NCI-H524 treated with DMSO at 0.1 percent for 48 hours (cell line): ENCODE measurements around the gene SMCHD1.
"Not testable (repeated sequence)": the region's sequence is repeated elsewhere in the genome, so short reads cannot be mapped to it uniquely, and the experiment has no call there.

Experiments
- DNase-seq: peaks from one replicate; lab custom pipeline; 2025; lab: John Stamatoyannopoulos, UW

The SMCHD1 gene

GRCh38 chr18:2818281-2818680 is 162.8 kb downstream of the SMCHD1 start:
- DNase-seq, result no peak

- no peak for DNase-seq
These were observed 166.2 kb downstream of the SMCHD1 start for GRCh38 chr18:2821695-2822094.

DNA sequence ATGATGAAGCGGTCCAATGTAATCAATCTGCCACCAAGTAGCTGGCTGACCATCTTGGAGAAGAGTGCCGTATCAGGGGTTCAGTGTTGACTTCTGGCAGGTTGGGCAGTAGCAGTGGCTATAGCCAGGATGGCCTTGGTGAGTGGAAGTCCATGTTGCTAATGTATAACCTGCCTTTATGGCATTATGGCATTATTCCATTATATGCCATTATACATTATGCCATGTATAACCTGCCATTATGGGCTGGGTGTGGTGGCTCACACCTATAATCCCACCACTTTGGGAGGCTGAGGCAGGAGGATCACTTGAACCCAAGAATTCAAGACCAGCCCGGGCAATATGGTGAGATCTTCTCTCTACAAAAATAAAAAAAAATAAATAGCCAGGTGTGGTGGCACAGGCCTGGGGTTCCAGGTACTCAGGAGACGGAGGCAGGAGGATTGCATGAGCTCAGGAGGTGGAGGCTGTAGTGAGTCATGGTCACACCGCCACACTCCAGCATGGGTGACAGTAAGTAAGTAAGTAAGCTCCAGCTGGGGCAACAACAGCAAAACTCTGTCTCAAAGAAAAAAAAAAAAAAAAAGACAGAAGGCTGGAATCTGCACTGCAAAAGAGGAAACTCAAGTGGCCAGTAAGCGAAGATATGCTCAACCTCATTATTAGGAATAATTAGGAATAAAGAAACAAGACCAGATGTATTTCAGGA is 166.8 kb downstream of the SMCHD1 start:
- no peak for DNase-seq

DNA sequence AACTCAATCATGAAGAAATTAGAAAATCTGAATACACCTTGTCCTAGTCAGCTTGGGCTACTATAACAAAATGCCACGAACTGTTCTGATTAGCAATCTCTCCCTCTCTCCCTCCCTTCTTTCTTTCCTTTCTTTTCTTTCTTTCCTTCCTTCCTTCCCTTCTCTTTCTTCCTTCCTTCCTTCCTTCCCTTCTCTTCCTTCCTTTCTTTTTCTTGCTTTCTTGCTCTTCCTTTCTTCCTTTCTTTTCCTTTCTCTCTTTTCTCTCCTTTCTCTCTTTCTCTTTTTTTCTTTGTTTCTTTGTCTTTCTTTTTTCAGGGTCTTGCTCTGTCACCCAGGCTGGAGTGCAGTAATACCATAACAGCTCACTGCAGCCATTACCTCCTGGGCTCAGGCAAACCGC is 167.7 kb downstream of the SMCHD1 start:
- no peak for DNase-seq

GRCh38 chr18:2823966-2824365 is 168.4 kb downstream of the SMCHD1 start:
- DNase-seq, result no peak

DNA sequence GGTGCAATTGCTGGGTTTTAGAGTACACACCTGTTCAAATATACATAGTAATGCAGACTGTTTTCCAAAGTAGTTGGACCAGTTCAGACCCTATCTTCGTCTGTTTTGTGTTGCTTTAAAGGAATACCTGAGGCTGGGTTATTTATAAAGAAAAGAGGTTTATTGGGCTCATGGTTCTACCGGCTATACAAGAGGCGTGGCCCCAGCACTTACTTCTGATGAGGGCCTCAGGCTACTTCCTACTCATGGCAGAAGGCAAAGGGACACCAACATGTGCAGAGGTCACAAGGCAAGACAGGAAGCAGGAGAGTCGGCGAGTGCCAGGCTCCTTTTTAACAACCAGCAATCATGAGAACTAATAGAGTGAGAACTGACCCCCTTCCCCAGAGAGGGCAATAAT is 169.3 kb downstream of the SMCHD1 start:
- no peak for DNase-seq

GRCh38 chr18:2825613-2826175 is 170.2 kb downstream of the SMCHD1 start:
- DNase-seq, result no peak

DNA sequence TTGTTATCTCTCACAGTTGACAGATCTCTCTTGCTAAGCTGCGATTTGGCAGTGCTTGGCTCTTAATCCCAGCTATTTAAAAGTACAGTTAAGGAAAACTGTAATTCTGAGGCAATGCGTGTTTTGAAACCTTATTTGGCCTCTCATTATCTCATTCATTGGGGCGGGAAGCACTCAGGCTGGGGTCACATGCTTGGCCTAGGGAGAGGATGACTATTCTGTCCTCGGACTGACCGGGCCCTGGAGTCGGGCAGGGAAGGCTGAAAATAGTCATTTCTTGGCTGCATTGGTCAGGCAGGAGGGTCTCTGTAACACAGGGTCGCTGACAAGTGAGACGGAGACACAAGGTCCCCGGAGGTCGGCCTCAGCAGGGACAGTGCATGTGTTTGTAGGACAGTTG is 171.1 kb downstream of the SMCHD1 start:
- DNase-seq, result no peak

GRCh38 chr18:2827061-2827460 is 171.5 kb downstream of the SMCHD1 start:
- DNase-seq, result no peak

- not testable (repeated sequence) for DNase-seq
These were observed 180.6 kb downstream of the SMCHD1 start for GRCh38 chr18:2836118-2836517.

DNA sequence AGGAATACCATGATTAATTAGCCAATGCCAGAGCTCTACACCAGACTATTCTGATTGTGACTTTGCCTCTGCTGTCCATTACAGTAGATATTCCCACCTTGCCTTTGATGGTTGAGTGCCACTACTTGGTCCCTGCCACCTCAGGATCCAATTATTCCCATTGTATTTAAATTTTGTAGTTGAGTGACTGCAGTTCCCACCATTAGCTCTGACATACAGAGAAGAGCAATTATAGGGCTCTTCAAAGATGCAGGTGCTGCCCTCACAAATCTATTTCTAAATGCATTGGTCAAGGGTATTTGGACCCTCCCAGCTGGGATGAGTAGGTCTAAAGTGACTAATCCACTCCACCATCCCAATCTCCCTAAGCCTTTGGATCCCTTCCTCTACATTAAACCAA is 181.8 kb downstream of the SMCHD1 start:
- DNase-seq, result not testable (repeated sequence)

DNA sequence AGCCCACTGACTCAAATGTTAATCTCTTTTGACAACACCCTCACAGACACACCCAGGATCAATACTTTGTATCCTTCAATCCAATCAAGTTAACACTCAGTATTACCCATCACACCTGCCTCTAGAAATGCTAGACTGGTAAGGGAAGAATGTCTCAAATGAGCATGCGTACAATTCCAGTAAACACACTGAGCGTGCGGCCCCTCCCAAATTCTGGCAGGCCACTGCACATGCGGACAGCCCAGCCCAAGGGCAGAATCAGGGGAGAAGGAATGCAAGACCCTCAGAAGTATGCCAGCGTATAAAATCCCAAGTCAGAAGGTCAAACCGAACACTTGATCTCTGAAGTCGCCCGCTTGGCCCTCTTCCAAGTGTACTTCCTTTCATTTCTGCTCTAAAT is 183.7 kb downstream of the SMCHD1 start:
- DNase-seq, result no peak

DNA sequence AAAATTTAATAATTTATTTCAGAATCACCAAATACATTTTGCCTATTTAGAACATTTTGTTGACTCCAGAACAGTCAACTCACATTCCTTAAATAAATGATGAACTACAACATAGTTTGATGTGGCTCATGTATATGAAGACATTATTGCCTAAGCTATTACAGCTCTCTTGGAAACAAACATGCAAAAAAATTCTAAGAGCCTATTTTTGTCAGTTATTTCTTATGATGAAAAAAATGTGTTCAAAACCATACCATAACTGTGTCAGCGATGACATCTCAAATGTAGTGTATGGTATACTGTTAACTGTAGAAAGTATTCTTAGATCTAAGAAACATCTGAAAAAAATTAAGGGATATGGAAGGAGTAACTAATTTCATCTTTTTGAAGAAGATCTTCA is 185.0 kb downstream of the SMCHD1 start:
- DNase-seq, result no peak

DNA sequence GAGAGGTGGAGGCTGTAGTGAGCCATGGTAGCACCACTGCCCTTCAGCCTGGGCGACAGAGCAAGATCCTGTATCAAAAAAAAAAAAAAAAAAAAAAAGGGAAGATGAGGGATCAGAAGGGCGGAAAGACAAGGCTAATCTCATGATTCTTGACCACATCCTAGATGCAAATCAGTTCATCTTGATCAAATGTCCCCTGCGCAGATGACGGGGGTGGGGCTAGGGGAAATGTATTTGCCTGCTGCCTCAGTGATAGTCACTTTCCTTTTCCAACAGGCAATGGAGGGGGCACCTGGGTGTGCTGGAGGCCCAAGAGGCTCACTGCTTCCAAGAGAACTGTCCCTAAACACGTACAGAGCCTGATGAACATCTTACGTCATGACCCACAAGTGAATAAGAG is 187.6 kb downstream of the SMCHD1 start:
- DNase-seq, result no peak

- no peak for DNase-seq
These were observed 189.6 kb downstream of the SMCHD1 start for GRCh38 chr18:2845172-2845571.

- DNase-seq, result no peak
These were observed 191.2 kb downstream of the SMCHD1 start, which contains the start of gene EMILIN2 for GRCh38 chr18:2846636-2847316. Gene EMILIN2 (plus strand): TSS chr18:2847006. CDS start chr18:2847189, 183 bp downstream.

DNA sequence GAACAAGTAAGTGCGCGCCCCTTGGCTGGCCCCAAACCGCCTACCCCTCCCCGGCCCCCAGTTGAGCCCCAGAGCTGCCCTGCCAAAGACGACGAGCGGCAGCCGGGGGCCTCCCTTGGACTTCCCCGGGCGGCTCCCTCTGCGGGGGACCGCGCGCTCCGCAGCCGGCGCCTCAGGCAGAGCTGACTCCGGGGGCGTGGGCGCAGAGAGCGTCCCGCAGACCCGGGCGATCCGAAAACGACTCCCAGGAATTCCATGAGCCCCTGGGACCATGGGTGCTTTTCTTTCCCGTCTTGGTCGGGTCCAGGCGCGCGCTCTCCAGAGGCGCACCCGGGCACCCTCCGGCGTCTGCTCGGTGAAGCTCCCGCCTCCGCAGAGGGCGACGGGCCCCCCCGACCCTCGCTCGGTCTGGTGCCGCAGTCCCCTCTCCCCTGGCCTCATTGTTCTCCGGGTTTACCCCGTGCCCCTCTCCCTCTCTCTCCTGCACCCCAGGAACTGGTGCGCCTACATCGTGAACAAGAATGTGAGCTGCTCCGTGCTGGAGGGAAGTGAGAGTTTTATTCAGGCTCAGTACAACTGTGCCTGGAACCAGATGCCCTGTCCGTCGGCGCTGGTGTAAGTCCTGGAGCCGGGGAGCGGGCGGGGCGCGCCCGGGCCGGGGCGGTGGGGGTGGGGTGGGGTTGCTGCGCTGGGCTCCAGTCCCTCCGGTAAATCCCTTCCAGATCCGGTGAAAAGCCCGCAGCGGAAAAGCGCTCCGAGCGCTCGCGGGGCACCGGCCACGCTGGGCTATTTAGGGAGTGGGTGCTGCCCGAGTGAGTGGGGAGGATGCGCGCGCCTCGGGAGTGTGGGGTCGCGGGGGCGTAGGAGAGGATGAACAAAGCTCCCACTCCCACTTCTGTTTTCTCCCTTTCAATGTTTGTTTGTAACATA is 192.1 kb downstream of the SMCHD1 start:
- DNase-seq, result no peak

GRCh38 chr18:2848247-2849246 is 193.0 kb downstream of the SMCHD1 start:
- no peak for DNase-seq

- no peak for DNase-seq
These were observed 195.3 kb downstream of the SMCHD1 start for GRCh38 chr18:2850816-2851215.

GRCh38 chr18:2851771-2852170 is 196.2 kb downstream of the SMCHD1 start:
- no peak for DNase-seq

DNA sequence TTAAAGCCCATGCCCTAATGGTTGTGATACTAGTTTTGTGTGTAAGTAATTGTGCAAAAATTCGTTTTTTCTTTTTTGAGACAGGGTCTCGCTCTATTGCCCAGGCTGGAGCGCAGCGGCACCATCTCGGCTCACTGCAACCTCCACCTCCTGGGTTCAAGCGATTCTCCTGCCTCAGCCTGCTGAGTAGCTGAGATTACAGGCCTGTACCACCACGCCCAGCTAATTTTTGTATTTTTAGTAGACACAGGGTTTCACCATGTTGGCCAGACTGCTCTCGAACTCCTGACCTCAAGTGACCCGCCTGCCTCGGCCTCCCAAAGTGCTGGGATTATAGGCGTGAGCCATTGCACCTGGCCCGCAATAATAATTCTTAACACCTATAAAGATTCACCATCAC is 196.9 kb downstream of the SMCHD1 start:
- DNase-seq, result not testable (repeated sequence)
